Stimulated activated CD8-positive, alpha-beta memory T cell treated with anti-CD3 and anti-CD28 coated beads, Interleukin-15, amount 100 ng/mL, for 4 hours (primary cell): ENCODE data around the gene PITPNC1.
"Not testable (repeated sequence)": the region's sequence is repeated elsewhere in the genome, so short reads cannot be mapped to it uniquely, and the experiment has no call there.

Experiments used
- DNase-seq, 2 donors: peaks; one replicate each; pipeline ENCODE4 v3.0.0-alpha.2; 2020; ENCODE audit warnings: low read depth in 2 of 2

Gene PITPNC1

DNA sequence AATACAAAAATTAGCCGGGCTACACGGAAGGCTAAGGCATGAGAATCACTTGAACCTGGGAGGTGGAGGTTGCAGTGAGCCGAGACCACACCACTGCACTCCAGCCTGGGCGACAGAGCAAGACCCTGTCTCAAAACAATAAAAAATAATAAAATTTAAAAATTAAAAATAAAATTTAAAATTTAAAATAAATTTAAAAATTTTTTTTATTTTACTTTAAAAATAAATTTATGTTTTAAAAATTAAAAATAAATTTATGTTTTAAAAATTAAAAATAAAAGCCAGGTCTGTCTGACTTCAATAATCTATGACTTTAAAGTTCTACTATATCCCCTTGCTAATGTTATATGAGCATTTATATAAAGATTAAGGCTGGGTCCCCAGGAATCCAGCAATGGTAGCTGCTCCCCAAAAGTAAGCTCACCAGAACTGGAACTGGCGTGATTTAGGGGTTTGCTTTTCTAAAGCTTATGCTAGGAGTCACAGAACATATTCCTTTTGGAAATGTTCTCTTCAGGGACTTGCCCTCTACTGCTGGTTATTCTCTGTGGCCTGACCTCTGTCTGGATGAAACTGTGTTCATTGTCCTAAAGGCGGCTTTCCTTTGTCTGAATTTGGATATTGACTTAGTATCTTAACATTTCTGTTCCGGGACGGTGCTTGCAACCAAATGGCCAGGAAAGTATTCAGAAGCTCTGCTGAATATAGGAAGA is 200.5 kb downstream of the PITPNC1 start:
- DNase-seq = no peak

- no peak for DNase-seq
Measured at GRCh38 chr17:67578142-67578457, 201.0 kb downstream of the PITPNC1 start.

DNA sequence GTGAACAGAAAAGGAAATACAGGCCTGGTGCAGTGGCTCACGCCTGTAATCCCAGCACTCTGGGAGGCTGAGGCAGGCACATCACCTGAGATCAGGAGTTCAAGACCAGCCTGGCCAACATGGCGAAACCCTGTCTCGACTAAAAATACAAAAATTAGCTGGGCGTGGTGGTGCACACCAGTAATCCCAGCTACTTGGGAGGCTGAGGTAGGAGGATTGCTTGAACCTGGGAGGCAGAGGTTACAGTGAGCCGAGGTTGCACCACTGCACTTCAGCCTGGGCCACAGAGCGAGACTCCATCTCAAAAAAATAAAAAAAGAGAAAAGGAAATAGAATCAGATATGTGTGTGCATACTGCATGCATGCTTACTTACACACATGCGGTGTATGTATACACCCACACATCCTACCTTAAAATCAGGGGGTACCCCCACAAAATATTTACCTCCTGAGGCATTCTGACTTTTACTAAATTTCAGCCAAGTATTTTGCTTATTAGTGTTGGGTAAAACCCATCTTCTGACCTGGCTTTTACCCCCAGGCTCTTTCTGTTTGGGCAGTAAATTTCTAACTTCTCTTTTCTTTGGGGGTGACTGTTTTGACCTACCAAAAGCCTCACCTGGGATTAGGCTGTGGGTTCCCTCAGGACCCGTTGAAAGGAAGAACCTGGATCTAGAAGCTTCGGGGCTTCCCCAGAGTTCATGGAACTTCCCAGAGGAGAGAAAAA is 201.8 kb downstream of the PITPNC1 start:
- DNase-seq = not testable (repeated sequence)

DNA sequence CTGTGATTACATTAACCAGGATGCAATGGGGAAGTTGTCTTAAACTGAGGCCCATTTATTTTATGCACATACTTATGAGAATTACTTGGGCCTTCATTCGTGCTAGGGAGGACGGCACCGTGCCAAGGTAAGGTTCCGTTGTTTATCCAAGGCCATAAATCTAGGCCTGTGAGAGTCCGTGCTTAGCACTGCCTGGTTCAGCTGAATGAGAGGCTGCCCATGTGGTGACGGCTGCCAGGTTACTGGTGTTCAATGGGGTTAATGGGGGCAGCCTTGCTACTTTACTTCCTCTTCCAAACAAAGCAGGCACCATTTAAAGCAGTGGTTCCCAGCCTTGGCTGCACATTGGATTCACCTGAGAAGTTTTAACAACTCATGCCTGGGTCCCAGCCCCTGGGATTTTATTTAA is 205.6 kb downstream of the PITPNC1 start:
- DNase-seq = no peak

DNA sequence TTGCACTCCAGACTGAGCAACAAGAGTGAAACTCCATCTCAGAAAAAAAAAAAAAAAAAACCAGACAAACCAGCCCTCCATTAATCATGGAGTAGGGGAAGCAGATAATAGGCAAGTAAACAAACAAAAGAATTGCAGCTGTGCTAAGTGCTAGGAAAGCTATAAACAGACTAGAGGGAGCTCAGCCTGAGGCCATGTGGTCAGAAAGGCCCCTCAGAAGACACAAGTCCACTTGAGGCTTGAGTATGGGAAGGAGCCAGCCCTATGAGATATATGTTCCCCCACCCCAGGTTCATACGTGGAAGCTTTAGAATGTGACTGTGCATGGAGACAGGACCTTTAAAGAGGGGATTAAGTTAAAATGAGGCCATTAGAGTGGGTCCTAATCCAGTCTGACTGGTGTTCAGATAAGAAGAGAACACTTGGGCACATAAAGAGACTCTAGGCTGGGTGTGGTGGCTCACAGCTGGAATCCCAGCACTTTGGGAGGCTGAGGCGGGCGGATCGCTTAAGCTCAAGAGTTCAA is 208.1 kb downstream of the PITPNC1 start:
- DNase-seq = no peak

- no peak for DNase-seq
Measured at GRCh38 chr17:67588326-67588725, 211.2 kb downstream of the PITPNC1 start.

- no peak for DNase-seq
Measured at GRCh38 chr17:67594115-67594880, 217.2 kb downstream of the PITPNC1 start.

DNA sequence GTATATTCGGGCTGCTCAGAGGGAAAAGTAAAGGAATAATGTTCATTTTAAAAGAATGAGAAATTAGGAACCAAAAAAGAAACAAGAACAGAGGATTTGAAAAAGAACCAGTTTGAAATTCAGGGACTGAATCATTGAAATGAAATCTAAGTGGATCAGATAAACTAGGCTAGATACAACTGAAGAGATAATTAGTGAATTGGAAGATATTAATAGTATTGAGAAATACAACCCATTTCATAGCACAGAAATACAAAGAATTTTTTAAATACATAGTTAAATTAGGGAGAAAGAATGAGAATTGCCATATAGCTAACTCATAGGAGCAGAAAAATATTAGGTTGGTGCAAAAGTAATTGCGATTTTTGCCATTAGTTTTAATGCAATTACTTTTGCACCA is 223.3 kb downstream of the PITPNC1 start:
- no peak for DNase-seq

DNA sequence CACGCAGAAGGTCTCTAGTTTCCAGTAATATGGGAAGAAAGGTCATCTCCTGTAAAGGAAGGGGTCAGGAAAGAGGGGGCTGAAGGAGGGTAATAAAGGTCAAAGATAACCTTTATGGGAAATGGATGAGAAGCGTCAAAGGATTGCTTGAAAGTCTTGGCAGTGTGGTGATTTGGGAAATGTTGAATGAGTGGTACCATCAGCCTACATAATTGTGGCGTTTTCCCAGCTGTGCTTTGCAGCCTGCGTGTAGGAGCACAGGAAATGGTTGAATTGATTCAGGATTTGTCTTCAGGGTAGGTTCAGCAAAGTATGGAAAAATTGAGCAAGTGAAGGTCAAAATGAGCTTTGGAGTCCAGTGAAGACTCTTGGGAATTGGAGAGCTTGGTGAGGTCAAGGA is 224.8 kb downstream of the PITPNC1 start:
- DNase-seq = no peak

GRCh38 chr17:67602444-67602843 is 225.4 kb downstream of the PITPNC1 start:
- no peak for DNase-seq

GRCh38 chr17:67602974-67603373 is 225.9 kb downstream of the PITPNC1 start:
- DNase-seq = no peak

DNA sequence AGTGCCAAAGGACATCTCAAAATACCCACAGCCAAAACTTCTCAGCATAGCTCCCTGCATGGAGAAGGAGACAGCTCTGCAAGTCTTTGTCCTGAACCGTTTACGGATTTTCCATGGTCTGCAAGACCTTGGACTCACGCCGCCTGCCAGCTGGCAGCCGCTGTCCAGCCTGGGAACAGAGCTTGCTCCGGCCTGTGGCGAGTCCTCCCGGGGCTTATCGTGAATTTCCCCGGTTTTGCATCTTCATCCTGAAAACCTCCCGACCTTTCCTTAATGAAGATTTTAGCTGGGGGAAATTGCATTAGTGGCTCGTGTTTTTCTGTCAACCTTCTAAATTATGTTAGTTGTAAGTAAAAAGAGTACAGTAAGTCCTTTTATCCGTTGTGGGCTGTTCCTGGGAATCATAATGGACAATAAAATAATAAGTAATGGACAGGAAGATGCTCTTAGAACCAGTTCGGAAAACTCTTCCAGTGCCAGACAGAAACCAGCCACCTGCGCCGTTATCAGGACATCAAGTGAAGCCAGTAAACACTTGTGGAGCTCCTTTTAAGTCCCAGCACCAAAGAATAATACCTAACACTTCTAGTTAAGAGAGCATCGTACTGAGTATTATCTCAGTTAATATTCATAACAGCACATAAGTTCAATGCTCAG is 228.3 kb downstream of the PITPNC1 start:
- DNase-seq = no peak

DNA sequence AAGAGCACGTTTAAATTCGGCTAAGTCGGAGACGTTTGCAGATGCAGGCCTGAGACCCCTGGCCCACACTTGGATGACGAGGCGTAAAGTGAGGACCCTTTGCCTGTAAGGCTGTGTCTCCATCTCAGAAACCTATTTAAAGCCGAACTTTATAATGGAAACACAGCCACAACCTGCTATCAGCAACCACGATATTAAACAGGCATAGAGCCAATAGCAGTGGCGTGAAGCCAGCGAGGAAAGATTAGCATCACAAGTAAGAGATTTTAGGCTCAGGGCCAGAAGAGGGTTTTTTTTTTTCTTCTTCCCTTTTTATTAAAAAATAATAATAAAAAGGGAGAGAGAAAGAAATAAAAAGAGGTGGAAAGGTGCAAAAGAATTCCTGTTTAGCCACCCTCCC is 229.4 kb downstream of the PITPNC1 start:
- no peak for DNase-seq

DNA sequence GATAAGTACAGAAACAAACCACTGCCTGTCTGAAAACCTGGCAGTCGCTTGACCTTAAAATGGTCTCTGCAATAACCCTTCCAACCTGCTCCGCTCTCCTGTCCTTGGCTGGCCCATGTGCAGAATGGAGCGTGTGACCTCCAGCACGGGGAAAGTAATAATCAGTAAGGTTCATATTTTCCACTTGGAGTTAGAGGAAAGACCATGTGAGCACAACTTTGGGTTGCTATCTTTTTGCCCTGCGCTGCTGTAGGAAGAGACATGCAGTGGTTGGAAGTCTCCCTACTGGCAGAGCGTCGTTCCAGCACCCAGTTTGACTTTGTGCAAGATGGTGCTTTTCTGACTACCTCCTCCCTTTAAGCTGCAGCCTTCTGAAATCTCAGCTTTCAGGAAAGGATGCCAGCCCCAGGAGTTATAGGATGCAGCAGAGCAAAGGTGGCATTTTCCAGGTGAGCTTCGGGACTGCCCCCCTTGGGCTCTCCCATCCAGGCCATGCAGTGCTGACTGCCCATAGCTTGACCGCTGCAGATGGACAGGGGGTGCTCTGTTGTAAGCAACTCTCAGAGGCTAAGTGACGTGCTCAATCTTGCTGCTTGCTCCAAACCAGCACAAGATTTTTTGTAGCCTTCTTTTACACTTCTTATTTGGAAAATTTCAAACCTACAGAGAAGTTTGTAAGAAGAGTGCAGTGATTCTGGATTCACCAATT is 230.0 kb downstream of the PITPNC1 start:
- DNase-seq = no peak

DNA sequence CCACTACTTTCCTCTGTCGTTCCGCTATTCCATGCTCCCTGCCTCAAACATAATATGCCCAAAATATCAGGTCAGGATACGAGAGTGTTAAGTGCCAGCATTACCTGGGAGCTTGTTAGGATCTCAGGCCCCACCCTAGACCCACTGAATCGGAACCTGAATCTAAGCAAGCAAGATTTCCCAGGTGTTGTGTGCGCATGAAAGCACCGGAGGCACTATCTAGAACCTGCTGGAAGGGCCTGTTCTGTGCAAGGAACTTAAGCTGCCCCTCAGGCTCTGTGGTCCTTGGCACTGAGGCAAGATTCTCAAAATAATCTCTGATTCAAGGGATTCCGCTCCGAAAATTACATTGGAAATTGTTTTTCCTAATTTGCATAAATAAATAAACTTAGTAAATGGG is 233.0 kb downstream of the PITPNC1 start:
- DNase-seq = no peak

DNA sequence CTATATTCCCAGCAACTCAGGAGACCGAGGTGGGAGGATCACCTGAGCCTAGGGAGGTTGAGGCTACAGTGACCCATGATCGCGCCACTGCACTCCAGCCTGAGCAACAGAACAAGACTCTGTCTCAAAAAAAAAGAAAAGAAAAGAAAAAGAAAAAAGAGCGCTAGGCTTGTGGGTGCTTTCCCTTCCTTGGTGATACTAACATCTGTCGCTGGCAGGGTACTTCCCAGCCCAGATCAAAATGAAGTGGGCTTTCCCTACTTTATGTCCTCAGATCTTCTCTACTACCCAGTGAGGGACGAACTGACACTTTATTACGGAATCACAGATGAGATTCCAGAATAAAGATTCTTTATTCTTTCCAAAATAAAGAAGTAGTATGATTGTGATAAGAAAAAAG is 236.9 kb downstream of the PITPNC1 start:
- no peak for DNase-seq

GRCh38 chr17:67615011-67615561 is 238.0 kb downstream of the PITPNC1 start:
- no peak for DNase-seq

GRCh38 chr17:67615736-67616135 is 238.7 kb downstream of the PITPNC1 start:
- no peak for DNase-seq

DNA sequence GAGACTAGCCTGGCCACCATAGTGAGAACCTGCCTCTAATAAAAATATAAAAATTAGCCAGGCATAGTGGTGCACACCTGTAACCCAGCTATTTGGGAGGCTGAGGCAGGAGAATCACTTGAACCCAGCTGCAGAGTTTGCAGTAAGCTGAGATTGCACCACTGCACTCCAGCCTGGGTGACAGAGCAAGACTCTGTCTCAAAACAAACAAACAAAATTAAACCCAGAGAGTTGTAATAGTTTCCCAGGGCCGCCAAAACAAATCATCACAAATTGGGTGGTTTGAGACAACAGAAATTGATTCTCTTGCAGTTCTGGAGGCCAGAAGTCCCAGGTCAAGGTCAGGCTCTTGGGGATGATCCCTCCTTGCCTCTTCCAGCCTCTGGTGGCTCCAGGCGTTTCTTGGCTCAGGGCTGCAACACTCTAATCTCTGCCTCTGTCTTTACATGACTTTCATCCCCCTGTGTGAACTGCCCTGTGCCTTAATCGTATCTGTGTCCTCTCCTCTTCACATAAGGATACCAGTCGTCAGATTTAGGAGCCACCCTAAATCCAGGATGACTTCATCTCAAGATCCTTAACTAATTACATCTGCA is 240.3 kb downstream of the PITPNC1 start:
- DNase-seq = no peak

DNA sequence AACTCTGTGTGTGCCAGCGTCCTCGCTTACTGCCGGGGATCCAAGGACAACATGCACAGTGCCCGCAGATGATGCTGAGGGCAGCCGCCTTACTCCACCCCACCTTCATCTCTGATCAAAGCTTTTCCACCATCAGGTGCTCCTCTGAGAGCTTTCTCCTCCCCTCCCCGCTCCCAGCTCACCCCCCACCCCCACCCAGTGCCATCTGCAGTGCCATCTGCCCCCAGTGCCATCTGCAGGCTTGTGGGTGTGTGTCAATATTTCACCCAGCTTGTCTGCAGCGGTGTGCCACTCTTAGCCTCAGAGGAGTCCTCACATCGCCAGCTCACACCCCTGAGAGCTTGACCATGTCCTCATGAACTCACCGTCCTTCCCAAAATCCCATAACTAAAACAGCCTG is 242.5 kb downstream of the PITPNC1 start:
- DNase-seq = no peak

- DNase-seq = no peak
Measured at GRCh38 chr17:67620088-67620487, 243.0 kb downstream of the PITPNC1 start.
